Right atrium auricular region (tissue), 2 donors: ENCODE data around the gene CCDC91. TPM values are rescaled to one million over a fixed set of nuclear protein-coding genes. Genes with fewer than 3 reads are reported as not detected.
"Not testable (repeated sequence)": the region's sequence is repeated elsewhere in the genome, so short reads cannot be mapped to it uniquely, and the experiment has no call there.

Source experiments
- DNase-seq: peaks from one replicate; pipeline ENCODE4 v3.0.0-alpha.2; 2019; ENCODE audit warnings: low spot score
- H3K27ac ChIP-seq, 2 donors: fragments of 200-600 bp; sonication (generic); 1 replicate in 1 of 2; 2 replicates in 1 of 2; pipeline ENCODE4 v1.5.1; 2016 to 2019
- H3K27me3 ChIP-seq, 2 donors: fragments of 200-600 bp; sonication (generic); one replicate each; pipeline versions ENCODE4 v1.5.1 to v1.6.0; 2017 to 2019
- H3K36me3 ChIP-seq: fragments of 200-600 bp; sonication (generic); one replicate; pipeline ENCODE4 v1.5.1; 2016
- H3K4me1 ChIP-seq, 2 donors: fragments of 200-600 bp; sonication (generic); one replicate each; pipeline versions ENCODE4 v1.5.1 to v1.6.0; 2017 to 2019
- H3K4me3 ChIP-seq, 2 donors: fragments of 200-600 bp; sonication (generic); 1 replicate in 1 of 2; 2 replicates in 1 of 2; pipeline ENCODE4 v1.5.1; 2017 to 2019; ENCODE audit warnings: mild to moderate bottlenecking in 1 of 2, moderate library complexity in 1 of 2
- H3K9me3 ChIP-seq, 2 donors: fragments of 200-600 bp; sonication (generic); one replicate each; pipeline ENCODE4 v1.5.1; 2019
- total RNA-seq, 2 donors: library from RNA; depleted of rRNA; stranded (reverse); fragments of >200 nt; gene quantifications; one replicate each; pipeline ENCODE4 v1.1.0, GENCODE V29; 2016
- TF ChIP-seq, protein P1 (sequence below), 2 donors: fragments of 200-600 bp; sonication (generic); IDR thresholded peaks; one replicate each; pipeline ENCODE4 v1.5.1; 2019; ENCODE audit warnings: antibody characterized with exemption in 2 of 2

Gene CCDC91
- total RNA-seq, 2 donors from 2014 or later: 33.6 to 36.1 TPM

DNA sequence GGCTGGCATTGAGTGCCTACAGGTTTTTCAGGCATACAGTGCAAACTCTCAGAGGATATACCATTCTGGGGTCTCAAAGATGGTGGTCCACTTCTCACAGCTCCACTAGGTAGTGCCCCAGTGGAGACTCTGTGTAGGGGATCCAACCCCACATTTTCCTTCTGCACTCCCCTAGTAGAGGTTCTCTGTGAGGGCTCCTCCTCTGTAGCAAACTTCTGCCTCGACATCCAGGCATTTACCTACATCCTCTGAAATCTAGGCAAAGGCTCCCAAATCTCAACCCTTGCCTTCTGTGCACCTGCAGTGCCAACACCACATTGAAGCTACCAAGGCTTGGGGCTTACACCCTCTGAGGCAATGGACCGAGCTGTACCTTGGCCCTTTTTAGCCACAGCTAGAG, 179.2 kb downstream of the CCDC91 start:
- H3K27me3 ChIP-seq: no peaks in the 10 kb centered on the region
- no peaks in the 10 kb centered on the region for H3K36me3 ChIP-seq
- no peak for DNase-seq
- no peak overlapping the region for H3K4me3 ChIP-seq
- TF ChIP-seq, protein P1, sequence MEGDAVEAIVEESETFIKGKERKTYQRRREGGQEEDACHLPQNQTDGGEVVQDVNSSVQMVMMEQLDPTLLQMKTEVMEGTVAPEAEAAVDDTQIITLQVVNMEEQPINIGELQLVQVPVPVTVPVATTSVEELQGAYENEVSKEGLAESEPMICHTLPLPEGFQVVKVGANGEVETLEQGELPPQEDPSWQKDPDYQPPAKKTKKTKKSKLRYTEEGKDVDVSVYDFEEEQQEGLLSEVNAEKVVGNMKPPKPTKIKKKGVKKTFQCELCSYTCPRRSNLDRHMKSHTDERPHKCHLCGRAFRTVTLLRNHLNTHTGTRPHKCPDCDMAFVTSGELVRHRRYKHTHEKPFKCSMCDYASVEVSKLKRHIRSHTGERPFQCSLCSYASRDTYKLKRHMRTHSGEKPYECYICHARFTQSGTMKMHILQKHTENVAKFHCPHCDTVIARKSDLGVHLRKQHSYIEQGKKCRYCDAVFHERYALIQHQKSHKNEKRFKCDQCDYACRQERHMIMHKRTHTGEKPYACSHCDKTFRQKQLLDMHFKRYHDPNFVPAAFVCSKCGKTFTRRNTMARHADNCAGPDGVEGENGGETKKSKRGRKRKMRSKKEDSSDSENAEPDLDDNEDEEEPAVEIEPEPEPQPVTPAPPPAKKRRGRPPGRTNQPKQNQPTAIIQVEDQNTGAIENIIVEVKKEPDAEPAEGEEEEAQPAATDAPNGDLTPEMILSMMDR (IDR thresholded peaks at IDR 0.05): no peak
- no peak overlapping the region for H3K27ac ChIP-seq
- no peaks in the 10 kb centered on the region for H3K4me1 ChIP-seq
- H3K9me3 ChIP-seq: peaks cover 0 to 44% of the 10 kb centered on the region in 2 donors

DNA sequence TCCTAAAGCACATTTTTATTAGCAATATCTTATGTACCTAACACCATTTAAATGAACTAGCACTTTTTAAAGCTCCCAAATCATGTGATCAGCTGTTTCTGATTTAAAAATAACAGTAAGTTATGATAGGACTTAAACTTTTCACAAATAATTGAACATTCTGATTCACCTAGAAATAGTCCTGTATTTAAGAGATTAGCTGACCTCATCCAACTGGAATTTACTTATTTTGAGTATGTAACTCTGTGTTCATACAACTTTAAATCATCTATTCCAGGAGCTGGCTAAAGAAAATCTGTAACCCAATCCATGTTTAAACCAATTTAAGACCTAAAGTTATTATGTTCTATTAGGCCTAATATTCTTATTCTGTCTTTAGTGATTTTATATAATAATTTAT, 184.3 kb downstream of the CCDC91 start:
- H3K27ac ChIP-seq: no peak overlapping the region
- H3K27me3 ChIP-seq: no peaks in the 10 kb centered on the region
- TF ChIP-seq, protein P1 (IDR thresholded peaks at IDR 0.05): no peak
- H3K36me3 ChIP-seq: no peaks in the 10 kb centered on the region
- no peaks in the 10 kb centered on the region for H3K4me1 ChIP-seq
- H3K4me3 ChIP-seq: no peak overlapping the region
- DNase-seq: no peak
- peaks cover 0 to 33% of the 10 kb centered on the region in 2 donors for H3K9me3 ChIP-seq

GRCh38 chr12:28378736-28379135, 188.5 kb downstream of the CCDC91 start:
- no peak overlapping the region for H3K4me3 ChIP-seq
- TF ChIP-seq, protein P1 (IDR thresholded peaks at IDR 0.05): no peak
- no peaks in the 10 kb centered on the region for H3K36me3 ChIP-seq
- DNase-seq: no peak
- H3K27ac ChIP-seq: no peak overlapping the region
- H3K4me1 ChIP-seq: no peaks in the 10 kb centered on the region
- H3K9me3 ChIP-seq: no peaks in the 10 kb centered on the region
- H3K27me3 ChIP-seq: no peaks in the 10 kb centered on the region

- H3K4me3 ChIP-seq, H3K27ac ChIP-seq, H3K27me3 ChIP-seq, H3K9me3 ChIP-seq, DNase-seq, H3K36me3 ChIP-seq, H3K4me1 ChIP-seq: not testable (repeated sequence)
Observed at GRCh38 chr12:28379779-28380178, 189.5 kb downstream of the CCDC91 start.

- Histone ChIP-seq H3K27ac (no peak overlapping the region), H3K36me3 (no peaks in the 10 kb centered on the region), H3K4me1 (no peaks in the 10 kb centered on the region), H3K9me3 (no peaks in the 10 kb centered on the region), H3K4me3 (no peak overlapping the region), H3K27me3 (no peaks in the 10 kb centered on the region)
- no peak for DNase-seq
- TF ChIP-seq, protein P1 (IDR thresholded peaks at IDR 0.05): no peak
Observed at GRCh38 chr12:28383368-28383767, 193.1 kb downstream of the CCDC91 start.

GRCh38 chr12:28388879-28389278, 198.6 kb downstream of the CCDC91 start:
- H3K36me3 ChIP-seq: no peaks in the 10 kb centered on the region
- H3K27me3 ChIP-seq: no peaks in the 10 kb centered on the region
- no peak overlapping the region for H3K4me3 ChIP-seq
- H3K4me1 ChIP-seq: no peaks in the 10 kb centered on the region
- no peak for DNase-seq
- TF ChIP-seq, protein P1 (IDR thresholded peaks at IDR 0.05): no peak
- H3K9me3 ChIP-seq: no peaks in the 10 kb centered on the region
- no peak overlapping the region for H3K27ac ChIP-seq
